ENCODE results near the gene KCNT2. TPM values are rescaled to one million over a fixed set of nuclear protein-coding genes. Genes with fewer than 3 reads are reported as not detected.

Gene KCNT2
- total and polyA plus RNA-seq, 9 of the 15 experiments (the other 6 are each of a cell fraction or from before 2014, with no cell fraction given): 0.13 to 0.73 (median 0.28) TPM

DNA sequence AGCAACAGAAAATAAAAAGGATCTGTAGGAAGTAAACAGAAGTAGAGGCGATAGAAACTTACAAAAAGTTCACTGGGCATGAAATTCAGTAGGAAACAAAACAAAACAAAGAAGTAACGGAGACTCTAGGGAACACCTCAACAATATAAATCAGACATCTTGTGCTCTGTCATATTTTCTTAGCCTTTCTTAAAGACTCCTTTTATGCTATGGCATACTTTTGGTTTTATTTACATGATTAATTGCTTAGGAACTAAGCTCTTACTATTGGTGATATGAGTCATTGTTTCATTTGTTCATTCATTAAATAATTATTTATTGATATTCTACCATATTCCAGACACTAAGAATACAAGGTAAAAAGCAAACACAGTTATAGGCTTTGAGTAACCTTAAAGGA is 126.6 kb downstream of the KCNT2 start:
- WGBS (ENCODE audit: insufficient coverage, low coverage, missing lambda C conversion rate): 31% methylated on average over 2 of the region's 2 CpGs
- ChIA-PET CTCF (ENCODE audit: low intra/inter-chr PET ratio) (no interaction called here), POLR2A (no interaction called here)
- FAIRE-seq (no peak), DNase-seq (ENCODE audit: extremely low read depth in 1 of 4, low spot score in 3 of 4) (no peak), ATAC-seq (no peak)
- Histone ChIP-seq H3K9me1 (ENCODE audit: control insufficient read depth, insufficient read depth, low read length) (no peaks in the 10 kb centered on the region), H3K27me3 (ENCODE audit: control insufficient read depth in 2 of 2, insufficient read depth in 2 of 2, low read length in 2 of 2) (no peaks in the 10 kb centered on the region), H3K9me3 (replicated peaks; ENCODE audit: control insufficient read depth, insufficient read depth, low read depth, low read length) (no peaks in the 10 kb centered on the region), H3K27ac (ENCODE audit: extremely low read depth, low read depth, low read length) (no peak overlapping the region), H3K9ac (ENCODE audit: insufficient read depth in 1 of 2, low read depth in 2 of 2, low read length in 2 of 2) (no peak overlapping the region), H3K36me3 (ENCODE audit: control insufficient read depth, insufficient read depth, low read length) (no peaks in the 10 kb centered on the region), H3K4me1 (replicated peaks in 1 of 2; ENCODE audit: control insufficient read depth in 2 of 2, insufficient read depth in 2 of 2, low read length in 2 of 2) (no peaks in the 10 kb centered on the region), H3K4me2 (ENCODE audit: insufficient read depth, low read length) (no peak overlapping the region), H4K20me1 (replicated peaks; ENCODE audit: control insufficient read depth, insufficient read depth, low read length) (no peaks in the 10 kb centered on the region), H3K79me2 (ENCODE audit: control insufficient read depth, insufficient read depth, low read length) (no peaks in the 10 kb centered on the region), H2AFZ (ENCODE audit: low read depth, low read length) (no peak overlapping the region), H3K4me3 (no peak overlapping the region)
- no TSS peak for BruUV-seq (replicated peaks)
- TF ChIP-seq, protein P1, sequence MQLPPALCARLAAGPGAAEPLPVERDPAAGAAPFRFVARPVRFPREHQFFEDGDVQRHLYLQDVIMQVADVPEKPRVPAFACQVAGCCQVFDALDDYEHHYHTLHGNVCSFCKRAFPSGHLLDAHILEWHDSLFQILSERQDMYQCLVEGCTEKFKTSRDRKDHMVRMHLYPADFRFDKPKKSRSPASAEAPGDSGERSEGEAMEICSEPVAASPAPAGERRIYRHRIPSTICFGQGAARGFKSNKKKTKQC (CRISPR knock-in tag; IDR thresholded peaks at IDR 0.05): no peak
- no peak for TF ChIP-seq ATF1 (CRISPR knock-in tag; IDR thresholded peaks at IDR 0.05)
- no peak for TF ChIP-seq ATF1 (tag; IDR thresholded peaks at IDR 0.05)
- TF ChIP-seq ZZZ3 (IDR thresholded peaks at IDR 0.05): no peak
- TF ChIP-seq ZNF561 (CRISPR knock-in tag; conservative IDR thresholded peaks at IDR 0.05): no peak
- no peak for TF ChIP-seq HSF4 (CRISPR knock-in tag; IDR thresholded peaks at IDR 0.05; ENCODE audit: borderline replicate concordance)
- TF ChIP-seq TEAD2 (tag; IDR thresholded peaks at IDR 0.05): no peak
- TF ChIP-seq PURB (CRISPR knock-in tag; IDR thresholded peaks at IDR 0.05; ENCODE audit: low read depth): no peak
- TF ChIP-seq, protein P2, sequence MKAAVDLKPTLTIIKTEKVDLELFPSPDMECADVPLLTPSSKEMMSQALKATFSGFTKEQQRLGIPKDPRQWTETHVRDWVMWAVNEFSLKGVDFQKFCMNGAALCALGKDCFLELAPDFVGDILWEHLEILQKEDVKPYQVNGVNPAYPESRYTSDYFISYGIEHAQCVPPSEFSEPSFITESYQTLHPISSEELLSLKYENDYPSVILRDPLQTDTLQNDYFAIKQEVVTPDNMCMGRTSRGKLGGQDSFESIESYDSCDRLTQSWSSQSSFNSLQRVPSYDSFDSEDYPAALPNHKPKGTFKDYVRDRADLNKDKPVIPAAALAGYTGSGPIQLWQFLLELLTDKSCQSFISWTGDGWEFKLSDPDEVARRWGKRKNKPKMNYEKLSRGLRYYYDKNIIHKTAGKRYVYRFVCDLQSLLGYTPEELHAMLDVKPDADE (conservative IDR thresholded peaks at IDR 0.05; ENCODE audit: control insufficient read depth, low read depth, low read length): no peak
- no peak for TF ChIP-seq HDAC1 (IDR thresholded peaks at IDR 0.05)
- no peak for TF ChIP-seq TRIM24 (IDR thresholded peaks at IDR 0.05)
- no peak for TF ChIP-seq PML (IDR thresholded peaks at IDR 0.05; ENCODE audit: low read length)
- TF ChIP-seq, protein P3, sequence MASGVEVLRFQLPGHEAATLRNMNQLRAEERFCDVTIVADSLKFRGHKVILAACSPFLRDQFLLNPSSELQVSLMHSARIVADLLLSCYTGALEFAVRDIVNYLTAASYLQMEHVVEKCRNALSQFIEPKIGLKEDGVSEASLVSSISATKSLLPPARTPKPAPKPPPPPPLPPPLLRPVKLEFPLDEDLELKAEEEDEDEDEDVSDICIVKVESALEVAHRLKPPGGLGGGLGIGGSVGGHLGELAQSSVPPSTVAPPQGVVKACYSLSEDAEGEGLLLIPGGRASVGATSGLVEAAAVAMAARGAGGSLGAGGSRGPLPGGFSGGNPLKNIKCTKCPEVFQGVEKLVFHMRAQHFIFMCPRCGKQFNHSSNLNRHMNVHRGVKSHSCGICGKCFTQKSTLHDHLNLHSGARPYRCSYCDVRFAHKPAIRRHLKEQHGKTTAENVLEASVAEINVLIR (CRISPR knock-in tag; IDR thresholded peaks at IDR 0.05): no peak
- TF ChIP-seq RFX7 (CRISPR knock-in tag; IDR thresholded peaks at IDR 0.05): no peak
- TF ChIP-seq, protein P4, sequence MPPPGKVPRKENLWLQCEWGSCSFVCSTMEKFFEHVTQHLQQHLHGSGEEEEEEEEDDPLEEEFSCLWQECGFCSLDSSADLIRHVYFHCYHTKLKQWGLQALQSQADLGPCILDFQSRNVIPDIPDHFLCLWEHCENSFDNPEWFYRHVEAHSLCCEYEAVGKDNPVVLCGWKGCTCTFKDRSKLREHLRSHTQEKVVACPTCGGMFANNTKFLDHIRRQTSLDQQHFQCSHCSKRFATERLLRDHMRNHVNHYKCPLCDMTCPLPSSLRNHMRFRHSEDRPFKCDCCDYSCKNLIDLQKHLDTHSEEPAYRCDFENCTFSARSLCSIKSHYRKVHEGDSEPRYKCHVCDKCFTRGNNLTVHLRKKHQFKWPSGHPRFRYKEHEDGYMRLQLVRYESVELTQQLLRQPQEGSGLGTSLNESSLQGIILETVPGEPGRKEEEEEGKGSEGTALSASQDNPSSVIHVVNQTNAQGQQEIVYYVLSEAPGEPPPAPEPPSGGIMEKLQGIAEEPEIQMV (tag; conservative IDR thresholded peaks at IDR 0.05; ENCODE audit: low read depth): no peak
- intact Hi-C loops (cut with micrococcal nuclease) (no loop called here), in situ Hi-C loops (cut with MboI) (no loop called here)
